ENCODE measurements around the gene PRG3. TPM values are rescaled to one million over a fixed set of nuclear protein-coding genes. Genes with fewer than 3 reads are reported as not detected.
A peak's percentile ranks its signal among the peaks of the same experiment; 100 is the strongest.

The PRG3 gene
- total RNA-seq, 1 donor from 2014 or later: not detected

DNA sequence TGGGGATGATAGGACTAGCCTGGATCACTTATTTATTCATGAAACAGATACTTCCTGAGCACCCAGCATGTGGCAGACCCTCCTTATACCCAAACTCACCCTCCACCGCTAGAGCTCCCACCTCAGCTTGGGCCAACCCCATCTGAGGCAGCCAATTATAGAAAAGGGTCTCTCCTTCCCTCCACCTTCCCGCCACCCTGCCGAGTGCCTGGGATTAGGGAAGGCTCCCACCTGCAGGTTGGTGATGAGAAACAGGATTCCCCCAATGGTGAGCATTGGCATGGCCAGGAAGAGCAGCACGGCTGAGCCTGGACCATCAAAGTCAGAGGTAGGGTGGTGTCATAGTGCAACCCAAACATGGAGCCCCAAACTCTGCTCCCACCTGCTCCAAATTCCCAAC lies 40.1 kb upstream of the PRG3 start:
- Mint-ChIP-seq H3K27ac (no peak overlapping the region), H3K27me3 (ENCODE audit: low read depth) (no peaks in the 10 kb centered on the region), H3K36me3 (ENCODE audit: low read depth) (peaks cover 98% of the 10 kb centered on the region), H3K4me1 (ENCODE audit: low read depth) (peaks cover 47% of the 10 kb centered on the region), H3K9me3 (no peaks in the 10 kb centered on the region), H3K4me3 (ENCODE audit: low read depth) (no peak overlapping the region)
- intact Hi-C loops (cut with micrococcal nuclease): loop anchor here (10.0 kb wide), 1 partner anchor 224 kb away; the partner anchor contains the start of gene YPEL4
- no peak for DNase-seq (ENCODE audit: low spot score)

DNA sequence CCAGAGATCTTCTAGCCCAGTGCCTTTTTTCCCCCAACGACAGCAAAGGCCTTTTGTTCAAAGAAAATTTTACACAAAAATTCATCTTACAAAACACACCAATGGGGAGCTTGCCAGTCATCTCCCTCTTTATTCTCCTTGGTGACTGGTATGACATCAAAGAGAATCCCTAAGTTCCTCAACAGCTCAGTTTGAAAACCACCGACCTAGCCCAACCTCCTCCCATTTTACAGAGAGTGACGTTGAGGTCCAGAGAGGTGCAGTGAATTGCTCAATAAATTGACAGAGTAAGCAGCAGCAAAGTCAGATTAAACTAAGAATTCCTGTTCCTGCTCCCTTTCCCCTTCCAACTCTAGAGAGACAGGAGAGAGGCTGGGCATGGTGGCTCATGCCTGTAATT lies 38.2 kb upstream of the PRG3 start:
- Mint-ChIP-seq H3K27ac (no peak overlapping the region), H3K4me3 (ENCODE audit: low read depth) (no peak overlapping the region), H3K27me3 (ENCODE audit: low read depth) (no peaks in the 10 kb centered on the region), H3K9me3 (no peaks in the 10 kb centered on the region), H3K4me1 (ENCODE audit: low read depth) (peaks cover 41% of the 10 kb centered on the region), H3K36me3 (ENCODE audit: low read depth) (peaks cover 95% of the 10 kb centered on the region)
- intact Hi-C loops (cut with micrococcal nuclease): no loop called here
- DNase-seq (ENCODE audit: low spot score): no peak

DNA sequence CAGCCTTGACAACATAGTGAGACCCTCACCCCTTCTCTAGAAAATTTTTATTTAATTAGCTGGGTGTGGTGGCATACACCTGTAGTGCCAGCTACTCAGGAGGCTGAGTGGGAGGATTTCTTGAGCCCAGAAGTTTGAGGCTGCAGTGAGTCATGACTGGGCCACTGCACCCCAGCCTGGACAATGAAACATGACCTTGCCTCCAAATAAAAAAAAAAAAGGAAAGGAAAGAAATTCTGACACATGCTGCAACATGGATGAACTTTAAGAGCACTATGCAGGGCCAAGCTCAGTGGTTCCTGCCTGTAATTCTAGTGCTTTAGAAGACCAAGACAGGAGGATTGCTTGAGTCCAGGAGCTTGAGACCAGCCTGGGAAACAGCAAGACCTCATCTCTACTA lies 37.2 kb upstream of the PRG3 start:
- H3K9me3 Mint-ChIP-seq: no peaks in the 10 kb centered on the region
- H3K36me3 Mint-ChIP-seq (ENCODE audit: low read depth): peaks cover 95% of the 10 kb centered on the region
- H3K4me3 Mint-ChIP-seq (ENCODE audit: low read depth): no peak overlapping the region
- intact Hi-C loops (cut with micrococcal nuclease): no loop called here
- H3K27me3 Mint-ChIP-seq (ENCODE audit: low read depth): no peaks in the 10 kb centered on the region
- DNase-seq (ENCODE audit: low spot score): no peak
- H3K27ac Mint-ChIP-seq: no peak overlapping the region
- peaks cover 34% of the 10 kb centered on the region for H3K4me1 Mint-ChIP-seq (ENCODE audit: low read depth)

DNA sequence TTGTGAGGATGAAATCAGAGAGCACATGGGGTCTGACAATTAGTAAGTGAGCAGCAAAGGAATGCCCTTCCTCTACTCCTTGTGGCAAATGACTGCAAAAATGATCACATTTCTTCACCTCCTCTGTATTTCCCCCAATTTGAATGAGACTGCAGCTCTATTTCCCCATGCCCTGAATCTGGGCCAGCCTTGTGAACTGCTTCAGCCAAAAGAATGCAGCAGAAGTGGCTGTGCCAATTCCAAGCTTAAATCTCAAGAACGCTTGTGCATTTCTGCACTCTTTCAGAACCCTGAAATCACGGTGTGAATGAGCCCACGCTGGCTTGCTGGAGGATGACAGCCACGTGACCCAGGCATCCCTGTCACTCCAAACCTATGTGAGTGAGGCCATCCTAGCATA lies 36.1 kb upstream of the PRG3 start:
- H3K27ac Mint-ChIP-seq: no peak overlapping the region
- no peak overlapping the region for H3K4me3 Mint-ChIP-seq (ENCODE audit: low read depth)
- H3K27me3 Mint-ChIP-seq (ENCODE audit: low read depth): no peaks in the 10 kb centered on the region
- no peak for DNase-seq (ENCODE audit: low spot score)
- intact Hi-C loops (cut with micrococcal nuclease): no loop called here
- no peaks in the 10 kb centered on the region for H3K9me3 Mint-ChIP-seq
- H3K4me1 Mint-ChIP-seq (ENCODE audit: low read depth): peaks cover 24% of the 10 kb centered on the region
- H3K36me3 Mint-ChIP-seq (ENCODE audit: low read depth): peaks cover 92% of the 10 kb centered on the region

DNA sequence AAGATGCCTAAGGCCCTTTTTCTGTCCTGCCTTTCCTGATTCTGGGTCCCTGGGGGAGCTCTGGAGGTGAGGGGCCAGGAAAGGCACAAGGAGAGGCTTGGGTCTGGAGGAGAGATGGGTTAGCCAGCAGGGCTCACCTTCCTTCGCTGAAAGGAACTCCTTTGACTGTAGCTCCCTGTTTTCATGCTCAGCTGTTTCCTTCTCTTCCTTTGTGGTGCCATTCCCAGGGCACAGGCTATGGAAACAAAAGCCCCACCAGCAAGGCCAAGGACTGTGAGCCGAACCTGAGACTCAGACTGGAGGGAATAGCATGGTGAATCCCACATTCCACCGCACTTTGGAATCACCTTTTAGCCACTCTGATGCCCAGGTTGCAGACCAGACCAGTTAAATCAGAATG lies 35.5 kb upstream of the PRG3 start:
- Mint-ChIP-seq H3K4me1 (ENCODE audit: low read depth) (peaks cover 19% of the 10 kb centered on the region), H3K27me3 (ENCODE audit: low read depth) (no peaks in the 10 kb centered on the region), H3K36me3 (ENCODE audit: low read depth) (peaks cover 90% of the 10 kb centered on the region), H3K4me3 (ENCODE audit: low read depth) (no peak overlapping the region), H3K27ac (no peak overlapping the region), H3K9me3 (no peaks in the 10 kb centered on the region)
- intact Hi-C loops (cut with micrococcal nuclease): no loop called here
- DNase-seq (ENCODE audit: low spot score): no peak

DNA sequence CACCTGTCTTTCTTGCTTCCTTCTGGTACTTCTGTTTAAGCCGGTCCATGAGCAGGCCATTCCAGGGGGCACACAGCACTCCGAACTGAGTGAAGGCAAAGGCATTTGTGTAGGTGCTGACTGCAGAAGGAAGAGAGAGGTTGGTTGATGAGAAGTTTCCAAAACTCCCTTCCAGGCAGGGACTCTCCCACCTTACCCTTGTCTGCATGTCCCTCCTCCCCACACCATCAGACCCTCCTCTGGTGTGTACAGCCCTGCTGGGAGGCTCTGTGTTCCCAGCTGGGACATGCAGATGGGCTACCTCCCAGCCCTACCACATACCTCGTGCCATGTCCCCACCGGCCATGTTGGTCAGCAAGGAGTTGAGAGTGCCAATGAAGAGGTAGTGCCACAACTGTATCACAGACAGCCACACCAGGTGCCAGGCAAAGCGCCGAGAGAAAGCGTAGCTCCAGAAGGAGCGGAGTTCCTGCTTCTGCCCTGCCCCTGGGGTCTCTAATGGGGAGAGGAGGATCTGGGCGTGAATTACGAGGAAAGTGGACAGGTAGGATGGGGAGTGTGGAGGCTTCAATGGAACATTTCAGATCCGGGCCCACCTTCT lies 33.8 kb upstream of the PRG3 start:
- Mint-ChIP-seq H3K4me3 (ENCODE audit: low read depth) (no peak overlapping the region), H3K27ac (peak overlapping the region; percentile 53), H3K9me3 (no peaks in the 10 kb centered on the region), H3K27me3 (ENCODE audit: low read depth) (no peaks in the 10 kb centered on the region), H3K36me3 (ENCODE audit: low read depth) (peaks cover 87% of the 10 kb centered on the region), H3K4me1 (ENCODE audit: low read depth) (peaks cover 12% of the 10 kb centered on the region)
- intact Hi-C loops (cut with micrococcal nuclease): no loop called here
- no peak for DNase-seq (ENCODE audit: low spot score)

DNA sequence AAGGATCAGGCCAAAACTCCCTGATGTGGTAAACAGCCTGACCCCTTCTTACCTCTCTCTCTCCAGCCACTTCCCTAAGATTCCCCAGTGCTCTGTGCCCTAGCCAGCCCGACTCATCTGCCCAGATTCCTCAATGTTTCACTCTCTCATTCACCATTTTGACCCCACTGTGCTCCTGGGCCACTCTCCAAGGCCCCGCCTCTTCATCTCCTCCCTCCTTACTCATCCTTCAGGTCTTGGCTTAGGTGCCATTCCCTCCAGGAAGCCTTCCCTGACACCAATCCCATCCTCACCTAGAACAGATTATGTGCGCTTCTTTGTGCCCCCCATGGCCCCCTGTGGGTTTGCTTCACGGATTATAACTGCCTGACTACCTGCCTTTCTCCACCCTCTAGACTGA lies 32.7 kb upstream of the PRG3 start:
- peaks cover 12% of the 10 kb centered on the region for H3K4me1 Mint-ChIP-seq (ENCODE audit: low read depth)
- DNase-seq (ENCODE audit: low spot score): no peak
- H3K27me3 Mint-ChIP-seq (ENCODE audit: low read depth): no peaks in the 10 kb centered on the region
- no peaks in the 10 kb centered on the region for H3K9me3 Mint-ChIP-seq
- H3K27ac Mint-ChIP-seq: peak overlapping the region; percentile 23
- intact Hi-C loops (cut with micrococcal nuclease): no loop called here
- no peak overlapping the region for H3K4me3 Mint-ChIP-seq (ENCODE audit: low read depth)
- H3K36me3 Mint-ChIP-seq (ENCODE audit: low read depth): peaks cover 88% of the 10 kb centered on the region

DNA sequence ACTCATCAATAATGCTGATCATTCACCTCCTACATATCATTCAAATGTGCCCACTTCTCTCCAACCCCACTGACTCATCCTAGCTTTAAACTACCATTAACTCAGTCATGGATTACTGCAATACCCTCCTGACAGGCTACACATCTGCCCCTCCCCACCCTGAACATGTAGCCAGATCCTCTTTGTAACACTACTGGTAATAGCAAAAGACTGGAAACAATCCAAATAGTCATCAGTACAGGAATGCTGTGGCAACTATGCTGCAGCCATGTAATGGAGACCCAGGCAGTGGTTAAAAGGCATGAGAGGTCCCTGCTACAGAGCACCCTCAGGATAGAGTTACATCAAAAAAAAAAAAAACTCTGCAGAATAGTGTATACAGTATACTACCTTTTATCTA lies 29.3 kb upstream of the PRG3 start:
- Mint-ChIP-seq H3K36me3 (ENCODE audit: low read depth) (peaks cover 88% of the 10 kb centered on the region), H3K9me3 (no peaks in the 10 kb centered on the region), H3K27me3 (ENCODE audit: low read depth) (no peaks in the 10 kb centered on the region), H3K27ac (no peak overlapping the region), H3K4me1 (ENCODE audit: low read depth) (peaks cover 30% of the 10 kb centered on the region), H3K4me3 (ENCODE audit: low read depth) (no peak overlapping the region)
- intact Hi-C loops (cut with micrococcal nuclease): no loop called here
- no peak for DNase-seq (ENCODE audit: low spot score)

DNA sequence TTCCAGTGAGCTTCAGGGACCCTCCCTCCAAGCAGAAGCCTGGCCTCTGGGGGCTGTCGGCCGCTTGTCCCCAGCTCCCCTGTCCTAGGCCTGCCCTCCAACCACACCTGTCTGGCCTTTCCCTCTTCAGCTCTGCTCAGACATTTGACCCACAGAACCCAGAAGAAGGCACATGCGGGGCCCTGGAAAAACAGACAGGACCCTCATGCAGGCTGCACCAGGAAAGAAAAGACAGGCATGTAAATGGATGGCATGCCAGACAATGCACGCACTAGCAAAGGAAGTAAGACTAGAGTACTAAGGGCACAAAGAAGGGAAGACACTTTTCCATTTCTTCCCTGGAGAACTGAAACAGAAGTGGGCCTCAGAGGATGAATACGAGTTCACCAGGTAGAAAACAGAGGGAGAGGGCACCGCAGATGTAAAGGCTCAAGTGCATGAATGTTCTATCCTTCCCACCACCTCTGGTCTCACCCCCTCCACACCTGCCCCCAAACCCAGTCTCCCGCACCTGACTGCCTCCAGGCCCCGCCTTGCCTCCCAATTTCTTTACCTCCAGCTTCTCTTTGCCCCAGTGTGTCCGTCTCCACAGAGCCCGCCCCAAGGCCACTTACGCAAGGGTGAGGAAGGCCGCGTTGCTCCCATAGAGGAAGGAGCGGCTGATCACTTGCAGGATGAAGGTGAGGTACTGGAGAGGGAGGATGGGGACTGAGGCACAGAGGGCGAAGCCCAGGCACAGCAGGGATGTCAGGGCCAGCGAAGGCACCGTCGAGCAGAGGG lies 28.6 kb upstream of the PRG3 start:
- H3K9me3 Mint-ChIP-seq: no peaks in the 10 kb centered on the region
- intact Hi-C loops (cut with micrococcal nuclease): no loop called here
- no peak overlapping the region for H3K27ac Mint-ChIP-seq
- H3K4me1 Mint-ChIP-seq (ENCODE audit: low read depth): peaks cover 30% of the 10 kb centered on the region
- no peaks in the 10 kb centered on the region for H3K27me3 Mint-ChIP-seq (ENCODE audit: low read depth)
- no peak for DNase-seq (ENCODE audit: low spot score)
- peaks cover 86% of the 10 kb centered on the region for H3K36me3 Mint-ChIP-seq (ENCODE audit: low read depth)
- no peak overlapping the region for H3K4me3 Mint-ChIP-seq (ENCODE audit: low read depth)

DNA sequence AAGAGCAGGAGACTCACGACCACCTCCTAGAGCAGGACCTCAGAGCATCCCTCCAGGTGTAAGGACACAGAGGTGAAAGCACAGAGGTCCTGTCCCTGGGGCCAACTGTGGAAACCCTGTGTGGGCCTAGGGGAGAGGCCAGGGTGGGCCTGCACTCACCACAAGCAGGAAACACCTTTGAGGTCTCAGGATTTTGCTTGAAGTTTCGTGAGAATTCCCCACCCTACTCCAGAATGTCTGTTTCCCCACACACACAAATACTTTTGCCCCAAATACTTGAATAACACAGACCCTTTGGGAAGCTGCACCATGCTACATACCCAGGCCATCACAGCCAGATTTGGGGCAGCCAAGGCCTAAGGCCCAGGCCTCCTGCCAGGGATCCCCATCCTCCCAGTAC lies 27.8 kb upstream of the PRG3 start:
- intact Hi-C loops (cut with micrococcal nuclease): no loop called here
- H3K4me1 Mint-ChIP-seq (ENCODE audit: low read depth): peaks cover 30% of the 10 kb centered on the region
- H3K27me3 Mint-ChIP-seq (ENCODE audit: low read depth): no peaks in the 10 kb centered on the region
- peaks cover 80% of the 10 kb centered on the region for H3K36me3 Mint-ChIP-seq (ENCODE audit: low read depth)
- no peak for DNase-seq (ENCODE audit: low spot score)
- H3K27ac Mint-ChIP-seq: no peak overlapping the region
- no peaks in the 10 kb centered on the region for H3K9me3 Mint-ChIP-seq
- H3K4me3 Mint-ChIP-seq (ENCODE audit: low read depth): no peak overlapping the region

DNA sequence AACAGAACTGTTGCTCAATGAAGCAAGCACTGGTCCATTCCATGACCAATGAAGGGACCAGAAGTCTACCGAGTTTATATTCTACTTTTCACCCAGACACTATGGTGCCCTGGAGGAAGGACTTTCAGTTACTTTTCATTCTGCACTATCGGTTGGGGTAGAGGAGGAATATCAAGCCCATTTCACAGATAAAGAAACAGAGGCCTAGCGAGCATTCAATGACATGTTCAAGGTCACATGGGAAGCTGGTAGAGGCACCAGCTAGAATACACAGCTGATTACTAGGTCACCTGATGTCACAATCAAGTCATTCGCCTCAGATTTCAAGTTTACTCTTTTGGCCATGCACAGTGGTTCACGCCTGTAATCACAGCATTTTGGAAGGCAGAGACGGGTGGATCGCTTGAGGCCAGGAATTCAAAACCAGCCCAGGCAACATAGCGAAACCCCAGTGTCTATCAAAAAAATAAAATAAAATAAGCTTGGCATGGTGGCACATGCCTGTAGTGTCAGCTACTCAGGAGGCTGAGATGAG lies 27.1 kb upstream of the PRG3 start:
- peaks cover 75% of the 10 kb centered on the region for H3K36me3 Mint-ChIP-seq (ENCODE audit: low read depth)
- no peak overlapping the region for H3K27ac Mint-ChIP-seq
- DNase-seq (ENCODE audit: low spot score): no peak
- no peaks in the 10 kb centered on the region for H3K9me3 Mint-ChIP-seq
- no peaks in the 10 kb centered on the region for H3K27me3 Mint-ChIP-seq (ENCODE audit: low read depth)
- intact Hi-C loops (cut with micrococcal nuclease): loop anchor here (2.0 kb wide), 1 partner anchor 73 kb away; the partner anchor contains the start of gene SSRP1
- H3K4me1 Mint-ChIP-seq (ENCODE audit: low read depth): peaks cover 31% of the 10 kb centered on the region
- H3K4me3 Mint-ChIP-seq (ENCODE audit: low read depth): no peak overlapping the region

DNA sequence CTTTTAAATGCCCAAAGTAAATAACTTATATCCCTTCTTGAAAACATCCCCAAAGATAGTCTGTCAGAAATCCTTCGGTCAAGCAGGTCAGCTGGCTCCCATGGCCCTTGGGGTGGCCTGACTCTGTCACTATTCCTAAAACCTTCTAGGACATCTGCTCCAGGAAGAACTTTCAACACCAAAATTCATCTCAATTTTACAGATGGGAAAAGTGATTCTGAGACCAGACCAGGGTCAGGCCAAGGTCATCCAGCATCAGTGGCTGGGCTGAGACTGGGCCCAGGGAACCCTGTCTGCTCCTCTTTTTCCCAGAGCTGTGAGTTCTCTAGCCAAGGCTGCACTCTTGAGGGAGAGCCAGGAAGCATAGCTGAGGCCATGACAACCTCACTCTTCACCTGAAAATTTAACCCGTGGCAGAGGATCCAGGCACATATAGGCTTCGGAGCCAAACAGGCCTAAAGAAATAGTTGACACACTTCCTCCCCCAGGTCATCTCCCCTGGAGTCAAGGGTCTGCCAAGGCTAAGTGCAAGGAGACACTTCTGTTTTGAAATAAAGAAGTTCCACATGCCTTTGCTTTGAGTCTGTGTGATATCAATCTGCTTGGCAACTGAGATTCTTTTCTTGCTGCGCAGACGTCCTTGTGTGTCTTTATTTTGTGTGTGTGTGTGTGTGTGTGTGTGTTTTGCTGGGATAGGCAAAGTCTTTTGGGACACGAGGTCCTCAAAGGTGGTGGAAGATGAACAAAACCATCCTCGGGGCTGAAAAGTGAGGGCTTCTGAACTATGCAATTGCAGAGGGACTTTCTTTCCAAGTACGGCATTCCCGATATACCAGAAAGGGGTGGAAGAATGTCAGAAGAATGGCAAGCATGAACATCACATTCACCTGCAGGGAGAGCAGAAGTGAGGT lies 26.3 kb upstream of the PRG3 start:
- Mint-ChIP-seq H3K4me1 (ENCODE audit: low read depth) (peaks cover 31% of the 10 kb centered on the region), H3K9me3 (no peaks in the 10 kb centered on the region), H3K27ac (peak overlapping the region; percentile 98), H3K27me3 (ENCODE audit: low read depth) (no peaks in the 10 kb centered on the region), H3K4me3 (ENCODE audit: low read depth) (no peak overlapping the region), H3K36me3 (ENCODE audit: low read depth) (peaks cover 69% of the 10 kb centered on the region)
- intact Hi-C loops (cut with micrococcal nuclease): loop anchor here (2.0 kb wide), 1 partner anchor 72 kb away; the partner anchor contains the start of gene SSRP1
- DNase-seq (ENCODE audit: low spot score): no peak
